ENCODE measurements around the gene WNT9B. TPM values are rescaled to one million over a fixed set of nuclear protein-coding genes. Genes with fewer than 3 reads are reported as not detected.

WNT9B gene
- total RNA-seq, 1 experiment from 2014 or later = not detected

DNA sequence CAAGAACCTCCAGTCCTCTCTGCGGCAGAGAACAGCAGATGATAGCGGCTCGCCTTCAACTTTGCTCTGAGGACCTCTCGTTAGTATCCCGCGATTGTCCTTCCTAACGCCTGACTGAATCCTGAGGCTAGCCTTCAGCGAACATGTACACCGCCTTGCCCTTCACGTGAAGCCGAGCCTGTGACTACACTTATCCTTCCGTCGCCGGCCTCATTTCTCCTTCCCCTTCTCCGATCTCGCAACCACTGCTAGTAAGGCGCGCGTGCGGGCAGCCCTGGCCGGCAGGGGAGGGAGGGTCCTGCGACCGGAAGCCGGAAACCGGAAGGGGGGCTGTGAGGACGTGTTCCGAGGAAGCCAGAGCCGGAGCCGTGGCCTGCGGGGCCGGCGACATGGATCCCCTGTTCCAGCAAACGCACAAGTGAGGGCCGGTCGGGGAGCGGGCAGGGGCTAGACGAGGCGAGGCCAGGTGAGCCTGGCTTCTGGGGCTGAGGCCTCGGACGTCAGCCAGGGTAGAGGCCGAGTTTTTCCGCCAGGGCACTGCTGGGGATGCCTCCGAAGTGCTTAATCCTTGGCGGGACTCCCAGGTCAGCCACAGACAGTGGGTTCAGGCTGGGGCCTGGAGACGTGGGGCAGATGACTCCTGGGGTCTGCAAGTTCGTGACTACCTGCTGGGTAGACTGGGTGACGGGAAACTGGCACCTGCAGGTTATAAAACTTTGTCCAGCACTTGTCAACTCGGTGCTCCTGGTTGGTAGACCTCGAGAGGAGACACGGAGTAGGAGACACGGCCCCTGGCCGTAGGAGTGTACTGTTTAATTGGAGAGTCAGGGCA lies 71.6 kb downstream of the WNT9B start, which contains the start of gene GOSR2:
Gene GOSR2 (plus strand): TSS at position 357 of the 832 bp plus-strand sequence. CDS start 33 bp downstream, at position 390.
- Histone ChIP-seq H3K27ac (ENCODE audit: low read length) (peak within 1 kb of the TSS; percentile 75), H3F3A (ENCODE audit: low read length, unreplicated experiment) (no peaks in the 10 kb centered on the region), H2AFZ (ENCODE audit: low read length) (peak within 1 kb of the TSS; percentile 95), H3K9me3 (ENCODE audit: low read length) (no peaks in the 10 kb centered on the region), H4K20me1 (ENCODE audit: low read length) (peaks cover 40% of the 10 kb centered on the region), H3K4me2 (ENCODE audit: low read length) (peak within 1 kb of the TSS; percentile 79), H3K36me3 (ENCODE audit: low read depth, low read length) (peaks cover 6% of the 10 kb centered on the region; the same call in 1 of the 2 replicates), H3K4me1 (ENCODE audit: insufficient read depth, low read length) (peaks cover 9% of the 10 kb centered on the region; the same call in 1 of the 2 replicates), H3K4me3 (ENCODE audit: low read length) (peak within 1 kb of the TSS; percentile 98), H3K27me3 (ENCODE audit: low read length) (no peaks in the 10 kb centered on the region), H3K9me2 (replicated peaks; ENCODE audit: low read length) (no peaks in the 10 kb centered on the region), H3K9ac (ENCODE audit: low read length) (peak within 1 kb of the TSS; percentile 96), H3K79me2 (ENCODE audit: low read length) (peaks cover 52% of the 10 kb centered on the region)
- TF ChIP-seq, protein P1, sequence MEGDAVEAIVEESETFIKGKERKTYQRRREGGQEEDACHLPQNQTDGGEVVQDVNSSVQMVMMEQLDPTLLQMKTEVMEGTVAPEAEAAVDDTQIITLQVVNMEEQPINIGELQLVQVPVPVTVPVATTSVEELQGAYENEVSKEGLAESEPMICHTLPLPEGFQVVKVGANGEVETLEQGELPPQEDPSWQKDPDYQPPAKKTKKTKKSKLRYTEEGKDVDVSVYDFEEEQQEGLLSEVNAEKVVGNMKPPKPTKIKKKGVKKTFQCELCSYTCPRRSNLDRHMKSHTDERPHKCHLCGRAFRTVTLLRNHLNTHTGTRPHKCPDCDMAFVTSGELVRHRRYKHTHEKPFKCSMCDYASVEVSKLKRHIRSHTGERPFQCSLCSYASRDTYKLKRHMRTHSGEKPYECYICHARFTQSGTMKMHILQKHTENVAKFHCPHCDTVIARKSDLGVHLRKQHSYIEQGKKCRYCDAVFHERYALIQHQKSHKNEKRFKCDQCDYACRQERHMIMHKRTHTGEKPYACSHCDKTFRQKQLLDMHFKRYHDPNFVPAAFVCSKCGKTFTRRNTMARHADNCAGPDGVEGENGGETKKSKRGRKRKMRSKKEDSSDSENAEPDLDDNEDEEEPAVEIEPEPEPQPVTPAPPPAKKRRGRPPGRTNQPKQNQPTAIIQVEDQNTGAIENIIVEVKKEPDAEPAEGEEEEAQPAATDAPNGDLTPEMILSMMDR (conservative IDR thresholded peaks at IDR 0.05; ENCODE audit: low read depth, low read length) = no peak
- no peak for TF ChIP-seq EZH2 (IDR thresholded peaks at IDR 0.05; ENCODE audit: low read length, unreplicated experiment)
- no peak for TF ChIP-seq EZH2phosphoT487 (IDR thresholded peaks at IDR 0.05; ENCODE audit: borderline replicate concordance, low read length)
- DNase-seq (peak; percentile 89), ATAC-seq (peak; percentile 96)
- ChIA-PET CTCF (no interaction called here), POLR2A (ENCODE audit: unreplicated experiment) (no interaction called here)
- intact Hi-C loops (cut with micrococcal nuclease) = no loop called here
- BruUV-seq (replicated peaks) = TSS peak; percentile 49

DNA sequence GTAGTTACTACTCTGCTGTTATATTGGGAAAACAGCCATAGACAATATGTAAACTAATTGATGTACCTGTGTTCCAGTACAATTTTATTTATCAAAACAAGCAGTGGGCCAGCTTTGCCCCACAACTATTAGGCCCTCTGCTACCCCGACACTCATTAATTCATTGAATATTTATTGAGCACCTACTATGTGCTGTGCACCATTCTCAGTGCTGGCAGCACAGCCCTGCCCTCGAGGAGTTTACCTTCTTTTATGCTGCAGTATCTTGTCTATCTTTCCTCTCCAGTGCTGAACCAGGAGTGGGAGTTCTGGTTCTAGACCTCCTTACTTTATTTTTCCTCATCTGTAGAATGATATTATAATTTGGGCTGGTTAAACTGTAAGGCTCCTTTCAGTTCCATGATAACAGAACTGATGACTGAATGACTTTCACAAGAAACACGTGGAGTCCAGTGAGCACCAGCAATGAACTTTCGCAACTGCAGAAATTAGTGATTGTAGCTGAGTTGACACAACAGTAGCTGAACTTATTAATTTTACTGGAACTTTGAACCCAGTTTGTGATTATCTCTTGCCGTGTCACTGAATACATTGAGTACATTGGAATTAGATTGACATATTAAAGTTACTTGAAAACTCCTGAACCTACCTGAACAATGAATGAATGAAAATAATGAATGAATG lies 73.9 kb downstream of the WNT9B start:
- intact Hi-C loops (cut with micrococcal nuclease) = no loop called here
- H3K4me2 ChIP-seq (ENCODE audit: low read length) = peak overlapping the region; percentile 79

More for the DNA sequence above, 73.9 kb downstream of the WNT9B start:
- no TSS peak for BruUV-seq (replicated peaks)
- no peaks in the 10 kb centered on the region for H3K9me2 ChIP-seq (replicated peaks; ENCODE audit: low read length)
- POLR2A ChIA-PET (ENCODE audit: unreplicated experiment) = interaction anchor here (0.6 kb wide), 1 partner anchor 181 kb away, joined by 4 read pairs; no protein-coding TSS in a partner anchor
- H3F3A ChIP-seq (ENCODE audit: low read length, unreplicated experiment) = no peaks in the 10 kb centered on the region
- H3K27me3 ChIP-seq (ENCODE audit: low read length) = no peaks in the 10 kb centered on the region
- H2AFZ ChIP-seq (ENCODE audit: low read length) = no peak overlapping the region
- H3K79me2 ChIP-seq (ENCODE audit: low read length) = peaks cover 75% of the 10 kb centered on the region
- CTCF ChIA-PET = no interaction called here
- no peak overlapping the region for H3K27ac ChIP-seq (ENCODE audit: low read length)
- no peak overlapping the region for H3K4me3 ChIP-seq (ENCODE audit: low read length)
- H3K36me3 ChIP-seq (ENCODE audit: low read depth, low read length) = peaks cover 11% of the 10 kb centered on the region
- H3K4me1 ChIP-seq (ENCODE audit: insufficient read depth, low read length) = peaks cover 21% of the 10 kb centered on the region; the same call in 1 of the 2 replicates
- H3K9me3 ChIP-seq (ENCODE audit: low read length) = no peaks in the 10 kb centered on the region
- no peak for ATAC-seq
- no peak overlapping the region for H3K9ac ChIP-seq (ENCODE audit: low read length)
- no peak for DNase-seq
- TF ChIP-seq, protein P1 (conservative IDR thresholded peaks at IDR 0.05; ENCODE audit: low read depth, low read length) = no peak
- TF ChIP-seq EZH2 (IDR thresholded peaks at IDR 0.05; ENCODE audit: low read length, unreplicated experiment) (no peak), EZH2phosphoT487 (IDR thresholded peaks at IDR 0.05; ENCODE audit: borderline replicate concordance, low read length) (no peak)
- peaks cover 60% of the 10 kb centered on the region for H4K20me1 ChIP-seq (ENCODE audit: low read length)
